Neural progenitor cell (in vitro differentiated cells): ENCODE measurements around the gene MEN1.

Source experiments
- EZH2 ChIP-seq: fragments of 200-600 bp; sonication (generic); IDR thresholded peaks from 2 replicates; pipeline ENCODE4 v1.6.1; 2017; ENCODE audit warnings: antibody characterized with exemption, mild to moderate bottlenecking, moderate library complexity
- TF ChIP-seq, protein P1 (sequence below): fragments of 200-600 bp; sonication (generic); IDR thresholded peaks from 2 replicates; pipeline ENCODE4 v1.5.1; 2017; ENCODE audit warnings: antibody characterized with exemption, mild to moderate bottlenecking

GRCh38 chr11:64796757-64797541 lies 13.4 kb downstream of the MEN1 start:
- TF ChIP-seq, protein P1, sequence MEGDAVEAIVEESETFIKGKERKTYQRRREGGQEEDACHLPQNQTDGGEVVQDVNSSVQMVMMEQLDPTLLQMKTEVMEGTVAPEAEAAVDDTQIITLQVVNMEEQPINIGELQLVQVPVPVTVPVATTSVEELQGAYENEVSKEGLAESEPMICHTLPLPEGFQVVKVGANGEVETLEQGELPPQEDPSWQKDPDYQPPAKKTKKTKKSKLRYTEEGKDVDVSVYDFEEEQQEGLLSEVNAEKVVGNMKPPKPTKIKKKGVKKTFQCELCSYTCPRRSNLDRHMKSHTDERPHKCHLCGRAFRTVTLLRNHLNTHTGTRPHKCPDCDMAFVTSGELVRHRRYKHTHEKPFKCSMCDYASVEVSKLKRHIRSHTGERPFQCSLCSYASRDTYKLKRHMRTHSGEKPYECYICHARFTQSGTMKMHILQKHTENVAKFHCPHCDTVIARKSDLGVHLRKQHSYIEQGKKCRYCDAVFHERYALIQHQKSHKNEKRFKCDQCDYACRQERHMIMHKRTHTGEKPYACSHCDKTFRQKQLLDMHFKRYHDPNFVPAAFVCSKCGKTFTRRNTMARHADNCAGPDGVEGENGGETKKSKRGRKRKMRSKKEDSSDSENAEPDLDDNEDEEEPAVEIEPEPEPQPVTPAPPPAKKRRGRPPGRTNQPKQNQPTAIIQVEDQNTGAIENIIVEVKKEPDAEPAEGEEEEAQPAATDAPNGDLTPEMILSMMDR, result no peak
- TF ChIP-seq EZH2, result no peak
